ENCODE results near the gene PRKCA.

PRKCA gene

GRCh38 chr17:66567234-66568170 lies 265.1 kb downstream of the PRKCA start:
- intact Hi-C loops (cut with DNase I; ENCODE audit: low total_unique reads), result loop anchor here (5.0 kb wide), 1 partner anchor 310 kb away; no protein-coding TSS in a partner anchor
- TF ChIP-seq CTCF (IDR thresholded peaks at IDR 0.05), result peak; percentile 69 to 72
- H3K27ac ChIP-seq, result no peak overlapping the region

GRCh38 chr17:66569572-66569971 lies 267.2 kb downstream of the PRKCA start:
- no peak for TF ChIP-seq CTCF (IDR thresholded peaks at IDR 0.05)
- H3K27me3 ChIP-seq, result no peaks in the 10 kb centered on the region

More at GRCh38 chr17:66567234-66568170, 265.1 kb downstream of the PRKCA start:
- no peaks in the 10 kb centered on the region for H3K36me3 ChIP-seq
- H3K9me3 ChIP-seq, result no peaks in the 10 kb centered on the region
- H3K4me3 ChIP-seq, result no peak overlapping the region
- H3K4me1 ChIP-seq, result no peaks in the 10 kb centered on the region
- no peaks in the 10 kb centered on the region for H3K27me3 ChIP-seq
- peak; percentile 81 to 82 for DNase-seq

GRCh38 chr17:66570447-66571195 lies 268.2 kb downstream of the PRKCA start:
- intact Hi-C loops (cut with DNase I; ENCODE audit: low total_unique reads), result no loop called here
- no peaks in the 10 kb centered on the region for H3K27me3 ChIP-seq

More at GRCh38 chr17:66569572-66569971, 267.2 kb downstream of the PRKCA start:
- Histone ChIP-seq H3K4me1 (no peaks in the 10 kb centered on the region), H3K27ac (no peak overlapping the region), H3K9me3 (no peaks in the 10 kb centered on the region), H3K4me3 (no peak overlapping the region), H3K36me3 (no peaks in the 10 kb centered on the region)
- intact Hi-C loops (cut with DNase I; ENCODE audit: low total_unique reads), result loop anchor here (5.0 kb wide), 1 partner anchor 312 kb away; no protein-coding TSS in a partner anchor
- DNase-seq, result no peak

GRCh38 chr17:66571745-66572144 lies 269.3 kb downstream of the PRKCA start:
- Histone ChIP-seq H3K9me3 (no peaks in the 10 kb centered on the region), H3K36me3 (no peaks in the 10 kb centered on the region), H3K27ac (no peak overlapping the region), H3K27me3 (no peaks in the 10 kb centered on the region), H3K4me1 (no peaks in the 10 kb centered on the region), H3K4me3 (no peak overlapping the region)
- no peak for DNase-seq
- intact Hi-C loops (cut with DNase I; ENCODE audit: low total_unique reads), result no loop called here
- TF ChIP-seq CTCF (IDR thresholded peaks at IDR 0.05), result no peak

More at GRCh38 chr17:66570447-66571195, 268.2 kb downstream of the PRKCA start:
- TF ChIP-seq CTCF (IDR thresholded peaks at IDR 0.05), result no peak
- Histone ChIP-seq H3K27ac (no peak overlapping the region), H3K36me3 (no peaks in the 10 kb centered on the region), H3K4me1 (no peaks in the 10 kb centered on the region), H3K9me3 (no peaks in the 10 kb centered on the region), H3K4me3 (no peak overlapping the region)
- DNase-seq, result no peak

- Histone ChIP-seq H3K36me3 (no peaks in the 10 kb centered on the region), H3K27me3 (no peaks in the 10 kb centered on the region), H3K4me1 (no peaks in the 10 kb centered on the region), H3K4me3 (no peak overlapping the region), H3K27ac (no peak overlapping the region), H3K9me3 (no peaks in the 10 kb centered on the region)
- DNase-seq, result no peak
- no peak for TF ChIP-seq CTCF (IDR thresholded peaks at IDR 0.05)
- intact Hi-C loops (cut with DNase I; ENCODE audit: low total_unique reads), result no loop called here
Observed at GRCh38 chr17:66573078-66573477, 270.7 kb downstream of the PRKCA start.

Data from tibial artery (tissue), 4 donors.